H9 (cell line): ENCODE results near the gene SLC19A1. TPM values are rescaled to one million over a fixed set of nuclear protein-coding genes. Genes with fewer than 3 reads are reported as not detected.

Experiments used
- DNase-seq: peaks from one replicate; pipeline ENCODE4 v3.0.0-alpha.2; 2017
- H2AFZ ChIP-seq: one replicate; pipeline ENCODE4 v1.6.1; 2013; ENCODE audit warnings: mild to moderate bottlenecking, low read length, control low read depth, moderate library complexity
- H2AK5ac ChIP-seq: 2 replicates; pipeline ENCODE4 v1.6.1; 2013; ENCODE audit warnings: low read length, control low read depth, mixed read lengths; ENCODE audit not compliant: insufficient read length
- H2BK120ac ChIP-seq: one replicate; pipeline ENCODE4 v1.6.1; 2013; ENCODE audit warnings: low read depth, mild to moderate bottlenecking, low read length, control low read depth, inconsistent platforms; ENCODE audit not compliant: poor library complexity, severe bottlenecking
- H2BK12ac ChIP-seq: 2 replicates; pipeline ENCODE4 v1.6.1; 2013; ENCODE audit warnings: low read length, control low read depth, mixed read lengths, low read depth; ENCODE audit not compliant: insufficient read length
- H2BK15ac ChIP-seq: 2 replicates; pipeline ENCODE4 v1.6.1; 2013; ENCODE audit warnings: low read depth, low read length, control low read depth
- H2BK20ac ChIP-seq: one replicate; pipeline ENCODE4 v1.6.1; 2013; ENCODE audit warnings: low read depth, mild to moderate bottlenecking, low read length, control low read depth, inconsistent platforms; ENCODE audit not compliant: poor library complexity, severe bottlenecking
- H2BK5ac ChIP-seq: 2 replicates; pipeline ENCODE4 v1.6.1; 2013; ENCODE audit warnings: low read length, control low read depth, mixed read lengths; ENCODE audit not compliant: insufficient read length
- H3K14ac ChIP-seq: 2 replicates; pipeline ENCODE4 v1.6.1; 2013; ENCODE audit warnings: low read length, control low read depth; ENCODE audit not compliant: insufficient read depth
- H3K18ac ChIP-seq: 2 replicates; pipeline ENCODE4 v1.6.1; 2013; ENCODE audit warnings: low read depth, mild to moderate bottlenecking, mixed read lengths, low read length, control low read depth; ENCODE audit not compliant: insufficient read length
- H3K23ac ChIP-seq: 2 replicates; pipeline ENCODE4 v1.6.1; 2013; ENCODE audit warnings: low read length, control low read depth, mixed read lengths, low read depth; ENCODE audit not compliant: insufficient read length
- H3K23me2 ChIP-seq: 2 replicates; pipeline ENCODE4 v1.6.1; 2013; ENCODE audit warnings: low read depth, mild to moderate bottlenecking, mixed read lengths, low read length, control low read depth; ENCODE audit not compliant: insufficient read length, poor library complexity, severe bottlenecking
- H3K27ac ChIP-seq: 2 replicates; pipeline ENCODE4 v1.5.1; 2013; ENCODE audit warnings: low read length, control low read depth, mixed read lengths, low read depth; ENCODE audit not compliant: insufficient read length
- H3K27me3 ChIP-seq: 2 replicates; pipeline ENCODE4 v1.6.1; 2013; ENCODE audit warnings: low read length, control low read depth, inconsistent platforms; ENCODE audit not compliant: insufficient read depth
- H3K4ac ChIP-seq: 2 replicates; pipeline ENCODE4 v1.6.1; 2013; ENCODE audit warnings: low read depth, mild to moderate bottlenecking, control low read depth, inconsistent platforms, low read length, moderate library complexity
- H3K4me1 ChIP-seq: 2 replicates; pipeline ENCODE4 v1.6.1; 2013; ENCODE audit warnings: low read length, control low read depth, inconsistent platforms; ENCODE audit not compliant: insufficient read depth
- H3K4me2 ChIP-seq: 2 replicates; pipeline ENCODE4 v1.6.1; 2013; ENCODE audit warnings: low read length, control low read depth, mixed read lengths; ENCODE audit not compliant: insufficient read length, insufficient read depth
- H3K56ac ChIP-seq: 2 replicates; pipeline ENCODE4 v1.6.1; 2013; ENCODE audit warnings: low read depth, mild to moderate bottlenecking, mixed read lengths, low read length, control low read depth; ENCODE audit not compliant: insufficient read length
- H3K79me1 ChIP-seq: 2 replicates; pipeline ENCODE4 v1.6.1; 2013; ENCODE audit warnings: low read depth, mild to moderate bottlenecking, moderate library complexity, low read length, control low read depth, inconsistent platforms; ENCODE audit not compliant: insufficient read depth, poor library complexity, severe bottlenecking
- H3K79me2 ChIP-seq: 2 replicates; pipeline ENCODE4 v1.6.1; 2013; ENCODE audit warnings: low read length, control low read depth, inconsistent platforms; ENCODE audit not compliant: insufficient read depth
- H3K9ac ChIP-seq: 2 replicates; pipeline ENCODE4 v1.6.1; 2013; ENCODE audit warnings: low read length, control low read depth, mixed read lengths; ENCODE audit not compliant: insufficient read length; ENCODE audit errors: extremely low read depth
- H3K9me3 ChIP-seq: one replicate; pipeline ENCODE4 v1.6.1; 2013; ENCODE audit warnings: low read depth, low read length, inconsistent platforms; ENCODE audit not compliant: control insufficient read depth
- H3T11ph ChIP-seq: one replicate; pipeline ENCODE4 v1.6.1; 2013; ENCODE audit warnings: mild to moderate bottlenecking, low read length, control low read depth, inconsistent platforms
- H4K20me1 ChIP-seq: one replicate; pipeline ENCODE4 v1.6.1; 2013; ENCODE audit not compliant: control insufficient read depth, insufficient read length, insufficient read depth
- H4K5ac ChIP-seq: 2 replicates; pipeline ENCODE4 v1.6.1; 2013; ENCODE audit warnings: low read depth, mild to moderate bottlenecking, mixed read lengths, low read length, control low read depth; ENCODE audit not compliant: insufficient read length
- H4K8ac ChIP-seq: replicated peaks from 2 replicates; pipeline ENCODE4 v1.6.1; 2013; ENCODE audit warnings: low read length, control low read depth, mixed read lengths, low read depth; ENCODE audit not compliant: insufficient read length
- H4K91ac ChIP-seq: 2 replicates; pipeline ENCODE4 v1.6.1; 2013; ENCODE audit warnings: low read depth, mild to moderate bottlenecking, moderate library complexity, mixed read lengths, low read length, control low read depth; ENCODE audit not compliant: insufficient read length
- H3K27ac Mint-ChIP-seq, 3 experiments: 2 replicates in 2 of 3; 3 replicates in 1 of 3; pipeline ENCODE4 v1.8.0; 2020 to 2021; ENCODE audit warnings: mixed read lengths in 3 of 3, mild to moderate bottlenecking in 1 of 3, moderate library complexity in 1 of 3
- H3K27me3 Mint-ChIP-seq: 2 replicates; pipeline ENCODE4 v1.8.0; 2021; ENCODE audit warnings: low read depth, mild to moderate bottlenecking, moderate library complexity, mixed read lengths
- H3K36me3 Mint-ChIP-seq, 3 experiments: 2 replicates in 2 of 3; 3 replicates in 1 of 3; pipeline ENCODE4 v1.8.0; 2020 to 2021; ENCODE audit warnings: low read depth in 3 of 3, mixed read lengths in 3 of 3; ENCODE audit not compliant: insufficient read depth in 1 of 3
- H3K4me1 Mint-ChIP-seq, 2 experiments: 2 replicates each; pipeline ENCODE4 v1.8.0; 2020; ENCODE audit warnings: mixed read lengths in 2 of 2
- H3K4me3 Mint-ChIP-seq, 2 experiments: 2 replicates in 1 of 2; 3 replicates in 1 of 2; pipeline ENCODE4 v1.8.0; 2020 to 2021; ENCODE audit warnings: mild to moderate bottlenecking in 2 of 2, mixed read lengths in 2 of 2, moderate library complexity in 1 of 2
- H3K9me3 Mint-ChIP-seq, 2 experiments: 2 replicates in 1 of 2; 3 replicates in 1 of 2; pipeline ENCODE4 v1.8.0; 2020; ENCODE audit warnings: mild to moderate bottlenecking in 2 of 2, mixed read lengths in 2 of 2, moderate library complexity in 1 of 2
- CTCF ChIP-seq: fragments of 200-600 bp; sonication (generic); conservative IDR thresholded peaks from 3 replicates; pipeline ENCODE4 v1.8.0; 2021; ENCODE audit warnings: antibody characterized with exemption, mild to moderate bottlenecking
- WGBS: extraction: QIAGEN DNeasy Blood & Tissue Kit; methylation state at CpG from one replicate; pipeline ENCODE4 v1.1.7; 2013; ENCODE audit warnings: missing lambda C conversion rate, low lambda C conversion rate, mixed read lengths; ENCODE audit not compliant: insufficient read length; ENCODE audit errors: extremely low coverage; 5-methylcytosine and 5-hydroxymethylcytosine counted together
- total RNA-seq: library from RNA; stranded (reverse); gene quantifications from 2 replicates; pipeline ENCODE4 v1.2.1, GENCODE V29; 2021

Gene SLC19A1
- total RNA-seq, 1 experiment from 2014 or later: 32.4 TPM

DNA sequence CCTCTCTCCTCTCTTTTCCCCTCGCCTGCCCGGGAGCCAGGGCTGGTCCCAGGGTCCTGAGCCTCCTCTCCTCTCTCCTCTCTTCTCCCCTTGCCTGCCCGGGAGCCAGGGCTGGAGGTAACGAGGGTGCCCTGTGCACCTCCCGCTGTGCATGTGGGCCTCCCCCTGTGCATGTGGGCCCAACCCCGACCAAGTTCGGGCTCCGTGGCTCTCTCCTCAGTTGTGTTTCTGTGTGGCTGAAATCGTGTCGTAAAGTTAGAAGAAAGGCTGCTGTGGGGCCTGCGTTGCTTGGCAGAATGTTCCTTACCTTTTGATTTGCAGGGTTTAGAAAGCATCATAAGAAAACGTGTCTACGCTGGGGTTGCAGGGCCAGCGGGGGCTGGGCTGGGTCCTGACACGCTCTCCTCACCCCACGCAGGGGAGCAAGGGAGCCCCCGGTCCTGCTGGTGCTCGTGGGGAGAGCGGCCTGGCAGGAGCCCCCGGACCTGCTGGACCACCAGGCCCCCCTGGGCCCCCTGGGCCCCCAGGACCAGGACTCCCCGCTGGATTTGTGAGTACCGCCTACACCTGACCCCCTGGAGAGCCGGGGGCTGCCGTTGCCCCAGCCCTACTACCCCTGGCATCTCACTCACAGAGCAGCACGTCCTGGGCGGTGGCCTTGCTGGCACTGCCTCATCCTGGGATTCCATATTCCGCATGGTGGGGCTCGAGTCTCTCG lies 55.6 kb downstream of the SLC19A1 start:
- Histone ChIP-seq H2AFZ (no peak overlapping the region), H3K23ac (no peak overlapping the region), H2BK120ac (no peak overlapping the region), H3K4me1 (no peaks in the 10 kb centered on the region), H4K91ac (no peak overlapping the region), H2AK5ac (no peak overlapping the region), H3K4ac (no peak overlapping the region), H3K79me1 (no peaks in the 10 kb centered on the region), H3K14ac (no peak overlapping the region), H2BK15ac (no peak overlapping the region), H4K20me1 (no peaks in the 10 kb centered on the region), H3K18ac (no peak overlapping the region), H3K9me3 (no peaks in the 10 kb centered on the region), H2BK20ac (no peak overlapping the region), H3K4me2 (no peak overlapping the region), H4K8ac (no peak overlapping the region), H3K9ac (no peak overlapping the region), H3K79me2 (no peaks in the 10 kb centered on the region), H3K23me2 (no peaks in the 10 kb centered on the region), H3T11ph (no peak overlapping the region), H3K27me3 (no peaks in the 10 kb centered on the region), H2BK12ac (no peak overlapping the region), H4K5ac (no peak overlapping the region), H3K27ac (no peak overlapping the region), H3K56ac (no peak overlapping the region), H2BK5ac (no peak overlapping the region)
- no peaks in the 10 kb centered on the region for H3K27me3 Mint-ChIP-seq
- H3K36me3 Mint-ChIP-seq: peaks cover 16 to 53% (median 36%) of the 10 kb centered on the region in 3 experiments
- no peak for DNase-seq
- H3K4me3 Mint-ChIP-seq: no peak overlapping the region
- peak overlapping the region in 2 of 3 experiments; percentile 53 to 85; a peak in 4 of 7 replicates for H3K27ac Mint-ChIP-seq
- no CpG with 5 or more reads among the region's 29 CpGs for WGBS
- no peak for TF ChIP-seq CTCF
- H3K9me3 Mint-ChIP-seq: peaks cover 0 to 2% of the 10 kb centered on the region in 2 experiments; a peak in 1 of 5 replicates
- peaks cover 14 to 18% of the 10 kb centered on the region in 2 experiments for H3K4me1 Mint-ChIP-seq
